Brain pericyte (primary cell): ENCODE data around the gene SPATA6L.

Experiments
- DNase-seq: peaks from one replicate; pipeline ENCODE4 v3.0.0-alpha.2; 2012; ENCODE audit warnings: low read depth, low spot score

Gene SPATA6L

DNA sequence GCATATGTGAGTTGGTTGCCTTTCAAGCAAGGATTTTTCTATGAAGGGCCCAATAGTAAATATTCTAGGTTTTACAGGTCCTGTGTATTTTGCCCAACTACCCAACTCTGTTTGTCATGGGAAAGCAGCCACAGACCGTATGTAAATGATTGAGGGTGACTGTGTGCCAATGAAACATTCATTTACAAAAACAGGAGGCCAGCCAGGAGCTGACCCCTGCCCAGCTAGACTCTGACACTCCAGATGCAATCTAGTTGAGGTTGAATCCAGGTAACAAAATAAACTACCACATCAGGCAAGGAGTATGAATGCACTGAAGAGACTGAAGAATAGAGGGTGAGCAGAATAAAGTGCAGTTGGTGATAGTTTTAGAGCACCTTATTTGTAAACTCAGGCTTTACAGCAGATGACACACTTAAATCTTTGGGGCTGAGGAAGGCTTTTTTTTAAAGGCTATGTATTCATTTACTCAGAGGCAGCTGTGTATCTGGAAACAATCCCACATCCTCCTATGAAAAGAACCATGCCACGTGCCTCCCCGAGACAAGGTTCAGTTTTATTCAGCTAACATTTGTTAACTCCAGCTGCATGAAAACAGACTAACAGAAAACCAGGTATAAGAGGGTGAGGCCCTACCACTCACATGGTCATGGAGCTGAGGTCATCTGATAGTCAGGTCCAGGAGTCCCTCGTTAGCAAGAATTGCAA is 115.3 kb downstream of the SPATA6L start:
- DNase-seq: no peak

DNA sequence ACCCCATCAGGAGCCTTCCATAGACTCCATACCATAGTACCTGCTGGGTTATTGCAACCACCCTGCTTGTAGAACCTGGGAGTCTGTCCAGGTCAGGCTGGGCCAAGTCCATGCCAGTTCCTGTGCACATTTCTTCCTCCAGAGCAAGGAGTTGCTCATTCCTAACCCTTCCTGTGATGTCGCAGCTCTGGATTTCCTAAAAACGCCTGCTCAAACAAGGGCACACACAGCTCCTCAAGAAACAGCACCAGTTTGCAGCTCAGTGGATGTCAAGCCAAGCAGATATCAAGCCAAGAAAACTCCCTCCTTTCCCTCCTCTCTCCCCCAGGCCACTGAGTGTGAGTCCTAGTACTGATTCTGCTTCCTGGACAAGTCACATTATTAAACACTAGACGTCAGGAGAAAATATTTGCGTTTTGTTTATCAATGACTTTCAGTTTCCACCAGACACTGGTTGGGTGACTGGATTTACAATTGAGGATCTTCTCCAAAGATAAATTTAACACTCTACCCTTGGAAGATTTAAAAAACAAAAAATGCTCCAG is 116.5 kb downstream of the SPATA6L start:
- no peak for DNase-seq

DNA sequence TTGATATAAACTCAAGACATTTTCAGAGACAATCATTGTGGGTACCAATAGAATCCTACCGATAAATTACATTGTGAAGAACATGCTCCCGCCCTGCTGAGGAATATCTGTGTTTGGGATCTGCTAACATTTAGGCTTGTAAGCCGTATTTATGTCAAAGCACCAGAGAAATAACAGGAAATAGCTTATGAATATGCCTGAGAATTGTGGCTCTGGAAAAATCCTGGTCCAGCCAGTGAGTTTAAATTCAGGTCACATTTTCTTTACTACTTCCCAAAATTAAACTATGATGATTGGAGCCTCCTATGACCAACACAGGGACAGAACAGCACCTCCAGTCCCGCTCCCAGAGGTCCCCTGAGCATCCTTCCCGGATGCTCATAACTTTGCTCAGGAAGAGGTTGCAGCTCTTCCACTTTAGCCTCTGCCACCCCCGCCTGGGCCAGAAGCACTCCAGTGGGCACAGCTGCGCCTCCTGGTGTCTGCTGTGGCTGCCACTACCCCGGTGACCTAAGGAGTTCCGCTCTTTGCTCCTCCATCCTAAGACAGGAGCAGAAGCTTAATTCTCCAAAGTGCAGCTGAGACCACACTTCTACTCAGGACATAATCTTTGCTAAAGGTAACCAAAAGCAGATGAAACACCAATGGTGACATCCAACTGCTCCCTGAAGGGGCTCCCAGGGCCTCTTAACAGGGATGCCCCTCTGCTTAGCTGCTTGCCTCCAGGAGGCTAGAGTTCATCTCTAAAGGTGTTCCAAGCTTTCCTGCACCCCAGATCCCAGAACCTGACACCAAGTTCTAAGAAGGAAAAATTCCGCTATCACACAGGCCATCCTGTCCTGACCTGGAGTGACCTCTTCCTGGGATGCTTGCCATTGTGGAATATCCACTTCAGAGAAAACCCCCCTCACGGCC is 117.2 kb downstream of the SPATA6L start:
- DNase-seq: no peak
